NCI-H2227 treated with DMSO at 0.1 percent for 48 hours (cell line): ENCODE results near the gene SNX33.
"Not testable (repeated sequence)": the region's sequence is repeated elsewhere in the genome, so short reads cannot be mapped to it uniquely, and the experiment has no call there.

ENCODE experiments used
- DNase-seq: peaks from one replicate; lab custom pipeline; 2025; lab: John Stamatoyannopoulos, UW

Gene SNX33

GRCh38 chr15:75683646-75684312 is 36.1 kb downstream of the SNX33 start:
- peak; percentile 50 for DNase-seq

GRCh38 chr15:75684648-75685047 is 36.9 kb downstream of the SNX33 start:
- DNase-seq, result no peak

- no peak for DNase-seq
Measured at GRCh38 chr15:75685195-75685594, 37.5 kb downstream of the SNX33 start.

- DNase-seq, result peak; percentile 2
Measured at GRCh38 chr15:75686212-75686642, 38.5 kb downstream of the SNX33 start.

GRCh38 chr15:75687486-75688277 is 40.0 kb downstream of the SNX33 start:
- DNase-seq, result no peak

- no peak for DNase-seq
Measured at GRCh38 chr15:75688278-75688557, 40.5 kb downstream of the SNX33 start.

GRCh38 chr15:75688831-75689230 is 41.1 kb downstream of the SNX33 start:
- no peak for DNase-seq

- not testable (repeated sequence) for DNase-seq
Measured at GRCh38 chr15:75689429-75689828, 41.7 kb downstream of the SNX33 start.

GRCh38 chr15:75692311-75692710 is 44.6 kb downstream of the SNX33 start:
- DNase-seq, result not testable (repeated sequence)

- DNase-seq, result not testable (repeated sequence)
Measured at GRCh38 chr15:75693028-75693427, 45.3 kb downstream of the SNX33 start.

- DNase-seq, result no peak
Measured at GRCh38 chr15:75693501-75694240, 46.0 kb downstream of the SNX33 start.

GRCh38 chr15:75694241-75695182 is 46.8 kb downstream of the SNX33 start:
- DNase-seq, result no peak

GRCh38 chr15:75695220-75695619 is 47.5 kb downstream of the SNX33 start:
- no peak for DNase-seq

GRCh38 chr15:75695634-75696310 is 48.1 kb downstream of the SNX33 start:
- DNase-seq, result no peak

GRCh38 chr15:75696311-75696720 is 48.6 kb downstream of the SNX33 start:
- no peak for DNase-seq

GRCh38 chr15:75696854-75697259 is 49.1 kb downstream of the SNX33 start:
- DNase-seq, result no peak

- DNase-seq, result no peak
Measured at GRCh38 chr15:75697523-75697922, 49.8 kb downstream of the SNX33 start.

GRCh38 chr15:75697974-75698747 is 50.4 kb downstream of the SNX33 start:
- DNase-seq, result not testable (repeated sequence)

- DNase-seq, result not testable (repeated sequence)
Measured at GRCh38 chr15:75699517-75699916, 51.8 kb downstream of the SNX33 start.
